ENCODE data around the gene PTPRM. TPM values are rescaled to one million over a fixed set of nuclear protein-coding genes. Genes with fewer than 3 reads are reported as not detected.

Gene PTPRM
- total and polyA plus RNA-seq, 2 experiments from 2014 or later, result 30.9 to 62.8 TPM

- Histone ChIP-seq H3K27me3 (replicated peaks; ENCODE audit: insufficient read depth) (no peaks in the 10 kb centered on the region), H3K27ac (no peak overlapping the region), H3K9me2 (ENCODE audit: insufficient read depth) (no peaks in the 10 kb centered on the region), H3K79me2 (ENCODE audit: insufficient read depth) (no peaks in the 10 kb centered on the region), H3K4me1 (ENCODE audit: insufficient read depth) (peaks cover 1% of the 10 kb centered on the region; the same call in 1 of the 2 replicates), H3K4me3 (no peak overlapping the region), H3K9ac (no peak overlapping the region), H2AFZ (no peak overlapping the region), H3K4me2 (ENCODE audit: unreplicated experiment) (no peak overlapping the region), H4K20me1 (ENCODE audit: insufficient read depth) (no peaks in the 10 kb centered on the region), H3K36me3 (ENCODE audit: low read depth) (no peaks in the 10 kb centered on the region), H3K9me3 (ENCODE audit: low read depth) (no peaks in the 10 kb centered on the region), H3F3A (ENCODE audit: insufficient read depth) (no peaks in the 10 kb centered on the region)
- no peak for TF ChIP-seq EZH2phosphoT487 (IDR thresholded peaks at IDR 0.05; ENCODE audit: insufficient read depth, low read depth)
- TF ChIP-seq EZH2 (IDR thresholded peaks at IDR 0.05; ENCODE audit: insufficient read depth, poor library complexity, severe bottlenecking), result no peak
- DNase-seq, result no peak
- 94 to 100% methylated on average over 1 of the region's 1 CpG for WGBS, 2 experiments (ENCODE audit: low coverage in 1 of 2, low lambda C conversion rate in 2 of 2, missing lambda C conversion rate in 2 of 2)
- in situ Hi-C loops (cut with MboI), result no loop called here
These were observed 254.7 kb downstream of the PTPRM start for GRCh38 chr18:7821784-7822183.

DNA sequence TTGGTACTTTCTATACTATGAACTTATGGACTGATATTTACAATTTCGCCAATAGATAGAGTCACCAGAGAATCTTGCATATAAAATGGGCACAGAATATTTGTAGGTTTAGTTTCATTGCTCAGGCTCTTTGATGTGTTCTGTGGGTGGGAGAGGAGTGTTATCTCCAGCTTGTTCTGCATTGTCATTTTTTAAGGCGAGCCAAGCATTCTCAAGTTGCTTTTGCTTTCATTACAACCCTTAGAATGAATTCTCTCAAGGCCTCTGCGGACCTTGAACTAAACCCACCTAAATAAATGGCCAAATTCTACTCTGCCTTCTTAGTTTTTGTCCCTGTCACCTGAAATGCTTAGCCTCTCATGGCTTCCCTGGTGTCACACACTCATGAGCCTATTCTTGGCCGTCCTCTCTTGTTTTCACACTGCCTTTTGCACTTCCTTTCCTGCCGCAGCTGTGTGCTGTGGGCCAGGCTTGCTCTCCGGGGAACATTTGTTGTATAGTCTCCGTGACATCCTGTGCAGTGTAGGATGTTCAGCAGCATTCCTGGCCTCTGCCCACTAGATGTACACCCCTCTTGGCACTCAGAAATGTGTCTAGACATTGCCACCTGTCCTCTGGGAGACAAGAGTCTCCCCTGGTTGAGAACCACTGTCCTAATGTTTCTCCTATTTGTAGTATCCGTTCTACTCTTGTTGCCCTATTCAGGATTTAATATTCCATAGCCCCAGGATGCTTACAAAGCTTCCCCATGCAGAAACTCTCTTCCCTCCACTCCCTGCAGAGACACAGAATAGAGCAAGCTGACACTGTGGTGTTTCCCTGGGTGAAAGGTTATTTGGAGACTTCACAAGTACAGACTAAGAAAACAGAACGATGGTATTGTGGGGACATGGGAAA lies 255.6 kb downstream of the PTPRM start:
- no peak overlapping the region for H3K27ac ChIP-seq
- no peak for DNase-seq
- no peak overlapping the region for H3K4me2 ChIP-seq (ENCODE audit: unreplicated experiment)
- H3K4me1 ChIP-seq (ENCODE audit: insufficient read depth), result no peaks in the 10 kb centered on the region
- H3K9me3 ChIP-seq (ENCODE audit: low read depth), result no peaks in the 10 kb centered on the region
- no peak overlapping the region for H3K9ac ChIP-seq
- no peaks in the 10 kb centered on the region for H3K36me3 ChIP-seq (ENCODE audit: low read depth)
- H3K79me2 ChIP-seq (ENCODE audit: insufficient read depth), result no peaks in the 10 kb centered on the region
- no peak overlapping the region for H2AFZ ChIP-seq
- no peaks in the 10 kb centered on the region for H3K9me2 ChIP-seq (ENCODE audit: insufficient read depth)
- no peaks in the 10 kb centered on the region for H3K27me3 ChIP-seq (replicated peaks; ENCODE audit: insufficient read depth)
- 94 to 95% methylated on average over 9 of the region's 9 CpGs for WGBS, 2 experiments (ENCODE audit: low coverage in 1 of 2, low lambda C conversion rate in 2 of 2, missing lambda C conversion rate in 2 of 2)
- H4K20me1 ChIP-seq (ENCODE audit: insufficient read depth), result no peaks in the 10 kb centered on the region
- no peaks in the 10 kb centered on the region for H3F3A ChIP-seq (ENCODE audit: insufficient read depth)
- no peak overlapping the region for H3K4me3 ChIP-seq
- TF ChIP-seq EZH2 (IDR thresholded peaks at IDR 0.05; ENCODE audit: insufficient read depth, poor library complexity, severe bottlenecking) (no peak), EZH2phosphoT487 (IDR thresholded peaks at IDR 0.05; ENCODE audit: insufficient read depth, low read depth) (no peak)
- in situ Hi-C loops (cut with MboI), result no loop called here

- H3K4me2 ChIP-seq (ENCODE audit: unreplicated experiment), result no peak overlapping the region
- no peaks in the 10 kb centered on the region for H3K27me3 ChIP-seq (replicated peaks; ENCODE audit: insufficient read depth)
- no peak overlapping the region for H3K4me3 ChIP-seq
- no peak overlapping the region for H3K27ac ChIP-seq
- no peaks in the 10 kb centered on the region for H3K9me3 ChIP-seq (ENCODE audit: low read depth)
- no peak for DNase-seq
- no peaks in the 10 kb centered on the region for H3F3A ChIP-seq (ENCODE audit: insufficient read depth)
- WGBS, 2 experiments (ENCODE audit: low coverage in 1 of 2, low lambda C conversion rate in 2 of 2, missing lambda C conversion rate in 2 of 2), result 75% methylated on average over 5 of the region's 5 CpGs
- H3K9me2 ChIP-seq (ENCODE audit: insufficient read depth), result no peaks in the 10 kb centered on the region
- no peak overlapping the region for H2AFZ ChIP-seq
- no peaks in the 10 kb centered on the region for H4K20me1 ChIP-seq (ENCODE audit: insufficient read depth)
- TF ChIP-seq EZH2phosphoT487 (IDR thresholded peaks at IDR 0.05; ENCODE audit: insufficient read depth, low read depth), result no peak
- TF ChIP-seq EZH2 (IDR thresholded peaks at IDR 0.05; ENCODE audit: insufficient read depth, poor library complexity, severe bottlenecking), result no peak
- no peak overlapping the region for H3K9ac ChIP-seq
- in situ Hi-C loops (cut with MboI), result no loop called here
- no peaks in the 10 kb centered on the region for H3K36me3 ChIP-seq (ENCODE audit: low read depth)
- H3K4me1 ChIP-seq (ENCODE audit: insufficient read depth), result no peaks in the 10 kb centered on the region
- H3K79me2 ChIP-seq (ENCODE audit: insufficient read depth), result peaks cover 1% of the 10 kb centered on the region; the same call in 1 of the 2 replicates
These were observed 257.9 kb downstream of the PTPRM start for GRCh38 chr18:7824970-7825369.

DNA sequence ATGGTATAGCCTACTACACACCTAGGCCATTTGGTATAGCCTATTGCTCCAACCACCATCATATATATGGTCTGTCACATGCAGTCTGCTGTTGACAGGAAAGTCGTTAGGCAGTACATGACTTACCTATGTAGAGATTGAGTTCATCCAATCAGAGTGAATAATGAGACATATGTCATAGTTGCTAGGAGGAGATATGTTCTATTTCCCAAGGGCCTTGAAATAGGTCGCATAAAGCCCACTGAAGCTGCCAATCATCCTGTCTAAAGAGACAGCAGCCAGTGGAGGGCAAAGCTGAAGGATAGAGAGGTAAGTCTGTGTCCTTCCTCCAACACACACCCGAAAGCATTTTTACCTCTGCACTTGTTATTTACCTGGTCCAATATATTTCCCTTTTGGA lies 263.4 kb downstream of the PTPRM start:
- Histone ChIP-seq H3K9me3 (ENCODE audit: low read depth) (no peaks in the 10 kb centered on the region), H3F3A (ENCODE audit: insufficient read depth) (no peaks in the 10 kb centered on the region), H4K20me1 (ENCODE audit: insufficient read depth) (no peaks in the 10 kb centered on the region), H3K4me1 (ENCODE audit: insufficient read depth) (no peaks in the 10 kb centered on the region), H3K79me2 (ENCODE audit: insufficient read depth) (peaks cover 4% of the 10 kb centered on the region; the same call in 1 of the 2 replicates), H3K36me3 (ENCODE audit: low read depth) (no peaks in the 10 kb centered on the region), H3K4me3 (no peak overlapping the region), H3K9me2 (ENCODE audit: insufficient read depth) (no peaks in the 10 kb centered on the region), H3K27ac (no peak overlapping the region), H2AFZ (no peak overlapping the region), H3K4me2 (ENCODE audit: unreplicated experiment) (no peak overlapping the region), H3K9ac (no peak overlapping the region), H3K27me3 (replicated peaks; ENCODE audit: insufficient read depth) (no peaks in the 10 kb centered on the region)
- WGBS, 2 experiments (ENCODE audit: low coverage in 1 of 2, low lambda C conversion rate in 2 of 2, missing lambda C conversion rate in 2 of 2), result 92% methylated on average over 3 of the region's 3 CpGs
- in situ Hi-C loops (cut with MboI), result no loop called here
- no peak for DNase-seq
- TF ChIP-seq EZH2 (IDR thresholded peaks at IDR 0.05; ENCODE audit: insufficient read depth, poor library complexity, severe bottlenecking), result no peak
- TF ChIP-seq EZH2phosphoT487 (IDR thresholded peaks at IDR 0.05; ENCODE audit: insufficient read depth, low read depth), result no peak
